Psoas muscle (tissue), 8 donors: ENCODE results near the gene EBI3. TPM values are rescaled to one million over a fixed set of nuclear protein-coding genes. Genes with fewer than 3 reads are reported as not detected.
"Not testable (repeated sequence)": the region's sequence is repeated elsewhere in the genome, so short reads cannot be mapped to it uniquely, and the experiment has no call there.

Experiments used
- ATAC-seq, 4 donors: fragments of 200-7000 bp; cut with Tn5 transposase; one replicate each; pipeline ENCODE4 v1.9.1; 2020; ENCODE audit warnings: moderate library complexity in 3 of 4, mild to moderate bottlenecking in 2 of 4
- DNase-seq, 2 donors: peaks; one replicate each; pipeline ENCODE4 v3.0.0-alpha.2; 2020
- H3K27ac ChIP-seq: fragments of 200-600 bp; one replicate; pipeline ENCODE4 v1.8.0; 2022
- H3K27me3 ChIP-seq, 3 donors: fragments of 200-600 bp in 1 of 3; one replicate each; pipeline versions ENCODE4 v1.6.1 to v1.8.0; 2013 to 2022; ENCODE audit warnings: low read length in 2 of 3, mild to moderate bottlenecking in 2 of 3, moderate library complexity in 1 of 3; ENCODE audit not compliant: insufficient read depth in 3 of 3
- H3K36me3 ChIP-seq, 2 donors: fragments of 200-600 bp in 1 of 2; one replicate each; pipeline versions ENCODE4 v1.6.1 to v1.8.0; 2013 to 2022; ENCODE audit warnings: low read depth in 1 of 2, mild to moderate bottlenecking in 1 of 2, moderate library complexity in 1 of 2; ENCODE audit not compliant: insufficient read depth in 1 of 2
- H3K4me1 ChIP-seq: fragments of 200-600 bp; one replicate; pipeline ENCODE4 v1.8.0; 2022
- H3K4me3 ChIP-seq: fragments of 200-600 bp; one replicate; pipeline ENCODE4 v1.8.0; 2022; ENCODE audit warnings: mild to moderate bottlenecking
- H3K9me3 ChIP-seq: fragments of 200-600 bp; one replicate; pipeline ENCODE4 v1.8.0; 2022
- CTCF ChIP-seq: fragments of 200-600 bp; IDR thresholded peaks from one replicate; pipeline ENCODE4 v1.8.0; 2022; ENCODE audit warnings: antibody characterized with exemption
- WGBS, 3 donors: extraction: QIAGEN DNeasy Blood & Tissue Kit; methylation state at CpG; one replicate each; pipeline versions ENCODE4 v1.1.6 to v1.1.7; 2013; 5-methylcytosine and 5-hydroxymethylcytosine counted together
- intact Hi-C, 2 donors: fragments of 100-400 bp; cut with DNase I; formaldehyde crosslinking; loops; one replicate each; pipeline versions ENCODE4 v1.11.0 to v1.14.2; 2022
- polyA plus RNA-seq, 3 donors: library from polyadenylated mRNA; stranded (reverse); fragments of 200-250 nt; gene quantifications; one replicate each; pipeline ENCODE4 v1.2.3, GENCODE V29; 2013
- total RNA-seq, 4 donors: library from RNA; stranded (reverse); fragmentation: NEBNext Ultra II Directional in 2 of 4; extraction: Animal tissue kit (Norgen Biotek cat#: 25700) in 2 of 4; gene quantifications; one replicate each; pipeline versions ENCODE4 v1.2.1 to v1.2.4, GENCODE V29; 2021 to 2023
- donor health status: healthy with polysubstance abuse.
- donor health status: DM: no; HTN: no; CAD: no; lungs with moderate emphysema.
- donor health status: Bipolar disorder and iron deficiency.
- donor health status: healthy.
- donor health status: DM: yes; HTN: yes; CAD: no.
- donor health status: DM: no; HTN: no; CAD: no.
- donor health status: DM: no; HTN: no; CAD: no.
- donor health status: DM: yes; HTN: yes; CAD: no.

The EBI3 gene
- total and polyA plus RNA-seq, 7 donors = 0.19 to 0.77 (median 0.54) TPM

- no peak overlapping the region for H3K4me3 ChIP-seq
- intact Hi-C loops = no loop called here
- no peaks in the 10 kb centered on the region for H3K4me1 ChIP-seq
- no peaks in the 10 kb centered on the region for H3K9me3 ChIP-seq
- DNase-seq = no peak
- no peak overlapping the region for H3K27ac ChIP-seq
- H3K36me3 ChIP-seq = no peaks in the 10 kb centered on the region
- TF ChIP-seq CTCF = no peak
- ATAC-seq = no peak
- H3K27me3 ChIP-seq = peaks cover 0 to 3% (median 2%) of the 10 kb centered on the region in 3 donors
- WGBS, 3 donors = 80 to 91% (median 81%) methylated on average over 6 of the region's 6 CpGs
Observed at GRCh38 chr19:4216846-4217245, 12.5 kb upstream of the EBI3 start.

- H3K36me3 ChIP-seq = no peaks in the 10 kb centered on the region
- H3K4me3 ChIP-seq = no peak overlapping the region
- ATAC-seq = no peak
- peaks cover 0 to 2% (median 0%) of the 10 kb centered on the region in 3 donors for H3K27me3 ChIP-seq
- 92 to 94% (median 92%) methylated on average over 45 to 81 of the region's 81 CpGs for WGBS, 3 donors
- DNase-seq = no peak
- H3K9me3 ChIP-seq = no peaks in the 10 kb centered on the region
- intact Hi-C loops = no loop called here
- H3K27ac ChIP-seq = no peak overlapping the region
- H3K4me1 ChIP-seq = no peaks in the 10 kb centered on the region
- TF ChIP-seq CTCF = no peak
Observed at GRCh38 chr19:4217429-4218264, 11.7 kb upstream of the EBI3 start.

GRCh38 chr19:4218523-4218922, 10.8 kb upstream of the EBI3 start:
- H3K36me3 ChIP-seq, DNase-seq, H3K4me3 ChIP-seq, intact Hi-C loops, H3K27ac ChIP-seq, ATAC-seq, H3K4me1 ChIP-seq, H3K27me3 ChIP-seq, H3K9me3 ChIP-seq: not testable (repeated sequence)
- 86 to 100% (median 90%) methylated on average over 1 of the region's 1 CpG for WGBS, 3 donors

- DNase-seq = no peak
- intact Hi-C loops = loop anchor here in 1 of 2 donors (10.0 kb wide), 1 partner anchor 355 kb away; the partner anchor contains the start of gene ZFR2
- no peak overlapping the region for H3K27ac ChIP-seq
Observed at GRCh38 chr19:4220188-4220587, 9.1 kb upstream of the EBI3 start.

More at GRCh38 chr19:4220188-4220587, 9.1 kb upstream of the EBI3 start:
- H3K4me1 ChIP-seq = no peaks in the 10 kb centered on the region
- no peaks in the 10 kb centered on the region for H3K36me3 ChIP-seq
- 89 to 93% (median 93%) methylated on average over 7 of the region's 7 CpGs for WGBS, 3 donors
- ATAC-seq = no peak
- H3K27me3 ChIP-seq = no peaks in the 10 kb centered on the region
- TF ChIP-seq CTCF = no peak
- no peak overlapping the region for H3K4me3 ChIP-seq
- no peaks in the 10 kb centered on the region for H3K9me3 ChIP-seq
